LoVo (cell line): ENCODE measurements around the gene PHAX.
"Not testable (repeated sequence)": the region's sequence is repeated elsewhere in the genome, so short reads cannot be mapped to it uniquely, and the experiment has no call there.

Experiments
- DNase-seq: peaks from one replicate; pipeline ENCODE4 v3.0.0-alpha.2; 2016; ENCODE audit warnings: low spot score

The PHAX gene

DNA sequence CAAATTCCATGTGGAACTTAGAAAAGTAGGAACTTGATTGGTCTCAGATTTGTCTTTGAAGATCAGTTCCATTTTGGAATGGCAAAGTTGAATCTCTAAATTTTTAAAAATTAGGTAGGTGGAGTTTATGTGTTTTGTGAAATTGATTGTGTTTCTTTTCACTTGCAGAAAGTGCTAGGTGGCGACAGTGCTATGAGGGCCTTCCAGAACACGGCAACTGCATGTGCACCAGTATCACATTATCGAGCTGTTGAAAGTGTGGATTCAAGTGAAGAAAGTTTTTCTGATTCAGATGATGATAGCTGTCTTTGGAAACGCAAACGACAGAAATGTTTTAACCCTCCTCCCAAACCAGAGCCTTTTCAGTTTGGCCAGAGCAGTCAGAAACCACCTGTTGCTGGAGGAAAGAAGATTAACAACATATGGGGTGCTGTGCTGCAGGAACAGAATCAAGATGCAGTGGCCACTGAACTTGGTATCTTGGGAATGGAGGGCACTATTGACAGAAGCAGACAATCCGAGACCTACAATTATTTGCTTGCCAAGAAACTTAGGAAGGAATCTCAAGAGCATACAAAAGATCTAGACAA is 2.8 kb downstream of the PHAX start:
- no peak for DNase-seq

GRCh38 chr5:126605525-126605924 is 4.8 kb downstream of the PHAX start:
- no peak for DNase-seq

- DNase-seq: no peak
Measured at GRCh38 chr5:126610160-126610559, 9.4 kb downstream of the PHAX start.

DNA sequence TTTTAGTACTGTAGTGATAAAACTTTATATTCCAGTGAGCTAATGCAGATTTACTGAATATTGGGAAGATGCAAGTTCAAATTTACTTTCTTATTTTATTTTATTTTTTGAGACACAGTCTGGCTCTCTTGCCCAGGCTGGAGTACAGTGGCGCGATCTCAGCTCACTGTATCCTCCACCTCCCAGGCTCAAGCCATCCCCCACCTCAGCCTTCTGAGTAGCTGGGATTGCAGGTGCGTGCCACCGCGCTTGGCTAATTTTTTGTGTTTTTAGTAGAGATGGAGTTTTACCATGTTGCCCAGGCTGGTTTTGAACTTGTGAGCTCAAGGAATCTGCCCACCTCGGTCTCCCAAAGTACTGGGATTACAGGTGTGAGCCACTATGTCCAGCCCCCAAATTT is 9.9 kb downstream of the PHAX start:
- DNase-seq: no peak

DNA sequence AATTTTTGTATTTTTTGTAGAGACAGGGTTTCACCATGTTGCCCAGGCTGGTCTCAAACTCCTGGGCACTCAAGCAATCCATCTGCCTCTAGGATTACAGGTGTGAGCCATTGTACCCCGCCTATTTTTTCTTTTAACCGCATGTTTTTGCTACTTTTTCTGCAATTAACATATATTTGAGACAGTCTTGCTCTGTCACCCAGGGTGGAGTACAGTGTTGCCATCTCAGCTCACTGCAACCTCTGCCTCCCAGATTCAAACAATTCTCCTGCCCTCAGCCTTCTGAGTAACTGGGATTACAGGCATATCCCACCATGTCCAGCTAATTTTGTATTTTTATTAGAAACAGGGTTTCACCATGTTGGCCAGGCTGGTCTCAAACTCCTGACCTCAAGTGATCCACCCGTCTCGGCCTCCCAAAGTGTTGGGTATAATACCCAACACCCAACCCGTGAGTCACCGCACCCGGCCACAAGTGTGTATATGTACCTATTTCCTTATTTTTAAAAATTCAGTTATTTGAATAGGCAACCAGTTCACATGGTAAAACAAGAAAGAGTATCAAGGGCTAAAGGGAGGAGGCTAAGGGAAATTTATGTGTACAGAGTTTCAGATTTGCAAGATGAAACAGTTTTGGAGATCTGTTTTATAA is 13.3 kb downstream of the PHAX start:
- DNase-seq: no peak

DNA sequence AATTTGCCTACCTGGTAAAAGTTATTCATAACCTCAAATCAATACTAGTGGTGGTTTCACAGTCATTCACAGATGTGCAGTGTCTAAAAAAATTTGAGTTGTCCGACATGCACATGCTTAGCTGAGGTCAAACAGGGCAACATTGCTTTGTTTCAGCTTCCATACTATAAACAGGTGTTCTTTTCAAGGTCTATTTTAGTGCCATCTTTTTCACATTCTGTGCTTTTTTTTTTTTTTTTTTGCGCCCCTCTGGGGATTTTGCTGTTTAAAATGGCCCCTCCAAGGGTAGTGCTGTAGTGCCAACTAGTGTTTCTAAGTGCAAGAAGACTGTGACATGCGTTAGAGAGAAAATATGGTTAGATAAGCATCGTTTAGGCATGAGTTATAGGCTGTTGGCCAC is 14.5 kb downstream of the PHAX start:
- DNase-seq: no peak

DNA sequence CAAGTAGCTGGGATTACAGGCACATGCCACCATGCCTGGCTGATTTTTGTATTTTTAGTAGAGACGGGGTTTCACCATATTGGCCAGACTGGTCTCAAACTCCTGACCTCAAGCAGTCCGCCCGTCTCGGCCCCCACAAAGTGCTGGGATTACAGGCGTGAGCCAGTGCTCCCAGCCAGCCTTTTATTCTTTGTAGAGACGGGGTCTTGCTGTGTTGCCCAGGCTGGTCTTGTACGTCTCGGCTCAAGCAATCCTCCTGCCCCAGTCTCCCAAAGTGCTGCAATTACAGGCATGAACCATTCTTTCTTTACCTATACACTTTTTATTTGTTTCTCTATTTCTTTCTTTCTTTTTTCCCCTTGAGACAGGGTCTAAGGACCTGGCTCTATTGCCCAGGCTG is 16.9 kb downstream of the PHAX start:
- DNase-seq: not testable (repeated sequence)

GRCh38 chr5:126619781-126620180 is 19.0 kb downstream of the PHAX start:
- no peak for DNase-seq

GRCh38 chr5:126624534-126624933 is 23.8 kb downstream of the PHAX start:
- DNase-seq: no peak

- DNase-seq: no peak
Measured at GRCh38 chr5:126628102-126628501, 27.4 kb downstream of the PHAX start.

DNA sequence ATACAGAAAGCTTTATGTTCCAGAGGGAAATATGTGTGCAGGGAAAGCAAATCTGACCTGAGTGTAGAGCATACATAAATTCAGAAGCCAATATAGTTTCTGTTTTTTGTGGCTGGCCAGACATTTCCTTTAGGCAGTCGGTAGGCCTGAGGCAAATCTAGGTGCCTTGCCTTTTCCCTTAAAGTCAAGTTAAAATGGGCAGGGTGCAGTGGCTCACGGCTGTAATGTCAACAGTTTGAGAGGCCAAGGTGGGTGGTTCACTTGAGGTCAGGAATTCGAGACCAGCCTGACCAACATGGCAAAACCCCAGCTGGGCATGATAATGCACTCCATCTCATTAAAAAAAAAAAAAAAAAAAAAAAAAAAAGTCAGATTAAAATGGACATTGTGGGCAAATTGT is 31.2 kb downstream of the PHAX start:
- no peak for DNase-seq

DNA sequence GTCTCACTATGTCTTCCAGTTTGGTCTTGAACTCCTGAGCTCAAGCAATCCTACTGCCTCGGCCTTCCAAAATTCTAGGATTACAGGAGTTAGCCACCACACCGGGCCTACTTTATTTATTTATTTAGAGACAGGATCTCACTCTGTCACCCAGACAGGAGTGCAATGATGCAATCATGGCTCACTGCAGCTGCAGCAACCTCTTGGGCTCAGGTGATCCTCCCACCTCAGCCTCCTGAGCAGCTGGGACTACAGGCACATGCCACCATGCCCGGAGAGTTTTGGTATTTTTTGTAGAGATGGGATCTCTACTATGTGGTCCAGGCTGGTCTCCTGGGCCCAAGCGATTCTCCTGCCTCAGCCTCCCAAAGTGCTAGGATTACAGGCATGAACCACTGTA is 32.8 kb downstream of the PHAX start:
- no peak for DNase-seq

DNA sequence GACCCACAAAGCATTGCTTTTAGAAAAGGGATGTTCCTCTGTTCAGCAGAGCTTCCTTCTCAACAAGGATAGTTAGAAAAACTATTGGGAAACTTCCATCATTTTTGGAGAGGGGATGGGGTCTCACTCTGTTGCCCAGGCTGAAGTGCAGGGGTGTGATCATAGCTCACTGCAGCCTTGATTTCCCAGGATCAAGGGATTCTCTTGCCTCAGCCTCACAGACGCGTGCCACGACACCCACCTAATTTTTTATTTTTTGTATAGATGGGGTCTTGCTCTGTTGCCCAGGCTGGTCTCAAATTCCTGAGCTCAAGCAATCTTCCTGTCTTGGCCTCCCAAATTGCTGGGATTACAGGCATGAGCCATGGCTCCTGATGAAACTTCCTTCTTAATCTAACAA is 34.8 kb downstream of the PHAX start:
- no peak for DNase-seq

GRCh38 chr5:126636956-126637355 is 36.2 kb downstream of the PHAX start:
- DNase-seq: no peak

DNA sequence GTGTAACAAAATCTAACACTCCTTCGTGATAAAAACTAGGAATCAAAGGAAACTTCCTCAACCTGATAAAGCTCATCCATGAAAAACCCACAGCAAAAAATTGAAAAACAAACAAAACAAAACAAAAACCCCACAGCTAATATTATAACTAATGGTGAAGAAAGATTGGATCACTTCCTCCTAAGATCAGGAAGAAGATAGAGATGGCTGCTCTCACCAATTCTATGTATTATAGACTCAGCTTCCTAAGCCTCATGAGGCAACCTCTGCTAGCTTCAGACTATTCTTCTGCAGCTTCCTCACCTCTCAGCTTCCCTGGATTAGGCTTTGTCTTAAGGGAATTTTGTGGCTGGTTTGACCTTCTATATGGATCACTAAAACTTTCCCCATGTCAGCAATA is 40.1 kb downstream of the PHAX start:
- DNase-seq: no peak

- no peak for DNase-seq
Measured at GRCh38 chr5:126641387-126641786, 40.6 kb downstream of the PHAX start.

DNA sequence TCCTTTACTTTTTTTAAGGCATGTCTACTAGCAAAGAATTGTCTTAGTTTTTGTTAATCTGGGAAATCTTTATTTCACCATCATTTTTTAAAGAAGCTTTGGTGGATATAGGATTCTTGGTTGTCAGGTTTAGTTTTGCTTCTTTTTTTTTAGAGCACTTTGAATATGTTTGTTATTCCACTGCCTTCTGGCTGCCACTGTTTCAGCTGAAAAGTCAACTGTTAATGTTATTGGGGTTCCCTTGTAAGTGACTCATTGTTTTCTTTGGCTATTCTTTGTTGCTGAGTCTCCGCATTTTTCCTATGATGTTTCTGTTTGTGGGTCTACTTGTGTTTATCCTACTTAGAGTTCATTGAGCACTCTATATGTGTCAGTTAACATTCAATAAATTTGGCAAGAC is 44.4 kb downstream of the PHAX start:
- no peak for DNase-seq

DNA sequence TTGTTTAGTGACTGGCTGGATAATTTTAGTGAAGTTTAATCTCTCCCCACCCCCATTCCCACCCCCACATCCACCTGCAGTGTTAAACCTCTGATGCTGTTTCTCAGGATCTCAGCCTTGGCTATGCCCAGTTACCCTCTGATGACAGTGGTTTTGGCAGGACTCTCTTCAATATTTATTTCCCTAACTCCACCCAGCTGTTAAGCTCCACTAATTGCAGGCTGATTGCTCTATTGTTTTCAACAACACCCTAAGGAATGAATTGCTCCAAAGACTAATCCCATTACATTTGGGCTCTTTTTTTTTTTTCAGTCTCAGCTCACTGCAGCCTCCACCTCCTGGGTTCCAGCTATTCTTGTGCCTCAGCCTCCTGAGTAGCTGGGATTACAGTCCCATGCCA is 46.3 kb downstream of the PHAX start:
- no peak for DNase-seq

GRCh38 chr5:126648471-126648870 is 47.7 kb downstream of the PHAX start:
- no peak for DNase-seq

DNA sequence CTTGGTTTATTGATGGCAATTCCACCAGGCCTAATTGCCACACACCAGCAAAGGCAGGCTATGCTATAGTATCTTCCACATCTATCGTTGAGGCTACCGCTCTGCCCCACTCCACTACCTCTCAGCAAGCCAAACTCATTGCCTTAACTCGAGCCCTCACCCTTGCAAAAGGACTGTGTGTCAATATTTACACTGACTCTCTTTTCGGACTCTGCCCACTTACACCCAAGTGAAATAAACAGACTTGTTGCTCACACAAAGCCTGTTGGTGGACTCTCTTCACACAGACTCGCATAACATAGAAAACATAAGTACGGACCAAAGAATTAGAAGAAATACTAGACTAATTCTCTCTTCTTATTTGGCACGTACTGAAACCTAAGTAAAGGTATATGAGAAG is 48.3 kb downstream of the PHAX start:
- not testable (repeated sequence) for DNase-seq

DNA sequence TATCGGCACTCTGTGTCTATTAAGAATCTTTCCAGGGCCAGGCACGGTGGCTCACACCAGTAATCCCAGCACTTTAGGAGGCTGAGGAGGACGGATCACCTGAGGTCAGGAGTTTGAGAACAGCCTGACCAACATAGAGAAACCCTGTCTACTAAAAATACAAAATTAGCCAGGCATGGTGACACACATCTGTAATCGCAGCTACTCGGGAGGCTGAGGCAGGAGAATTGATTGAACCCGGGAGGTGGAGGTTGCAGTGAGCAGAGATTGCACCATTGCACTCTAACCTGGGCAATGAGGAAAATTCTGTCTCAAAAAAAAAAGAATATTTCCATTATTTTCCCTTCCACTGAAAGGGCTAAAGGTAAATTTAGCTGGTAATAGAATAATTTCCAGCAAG is 49.0 kb downstream of the PHAX start:
- DNase-seq: not testable (repeated sequence)

- no peak for DNase-seq
Measured at GRCh38 chr5:126650463-126650862, 49.7 kb downstream of the PHAX start.

DNA sequence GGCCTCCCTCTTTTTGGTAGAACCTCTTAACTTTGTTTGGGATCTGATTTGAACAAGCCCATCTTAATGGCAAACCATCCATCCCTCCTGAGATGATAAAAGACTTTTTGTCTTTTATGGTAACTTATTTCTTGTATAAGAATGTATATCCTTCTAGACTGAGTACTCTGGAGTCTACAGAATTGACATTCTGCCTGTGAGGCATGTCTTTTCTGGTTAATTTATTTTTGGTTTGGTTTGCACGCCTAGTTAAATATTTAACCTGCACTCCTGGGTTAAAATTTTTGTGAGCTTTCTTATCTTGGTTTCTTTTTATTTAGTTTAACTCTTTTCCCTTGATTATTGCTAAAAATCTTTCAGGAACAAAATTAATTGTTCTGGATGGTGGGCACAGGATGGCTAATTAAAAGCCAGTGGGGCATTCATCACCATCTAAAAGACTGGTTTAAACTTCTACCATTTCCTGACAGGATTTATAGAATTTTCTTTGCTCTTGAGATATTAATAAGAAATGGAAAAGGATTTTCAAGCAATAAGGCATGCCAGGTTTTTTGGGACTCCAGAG is 50.3 kb downstream of the PHAX start:
- DNase-seq: no peak

DNA sequence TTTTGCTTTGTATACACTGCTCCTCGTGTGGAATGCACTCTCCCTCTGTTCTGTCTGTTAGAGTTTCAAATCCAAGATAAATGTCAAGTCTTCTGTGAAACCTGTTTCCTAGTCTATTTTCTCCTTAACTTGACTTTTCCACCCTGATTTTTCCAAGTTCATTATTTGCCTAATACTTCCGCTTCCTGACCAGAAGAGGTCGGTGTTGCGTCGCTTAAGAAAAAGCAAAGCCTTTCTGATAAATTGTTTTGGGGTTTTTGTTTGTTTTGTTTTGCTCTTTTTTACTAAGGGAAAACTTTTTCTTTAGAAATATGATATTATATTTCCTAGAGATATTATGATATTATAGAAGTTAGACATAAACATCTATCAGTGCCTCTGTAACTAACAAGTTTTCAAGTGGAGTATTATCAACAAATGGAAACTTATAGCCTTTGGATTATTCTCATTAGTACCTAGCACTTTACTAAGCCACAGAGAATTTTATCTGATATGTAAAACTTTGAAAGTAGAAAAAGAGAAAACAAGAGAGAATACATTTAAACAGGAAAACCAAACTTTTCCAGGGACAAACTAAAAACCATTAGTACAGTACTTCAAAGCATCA is 55.8 kb downstream of the PHAX start:
- DNase-seq: peak; percentile 55
